ENCODE measurements around the gene INAVA.

DNA sequence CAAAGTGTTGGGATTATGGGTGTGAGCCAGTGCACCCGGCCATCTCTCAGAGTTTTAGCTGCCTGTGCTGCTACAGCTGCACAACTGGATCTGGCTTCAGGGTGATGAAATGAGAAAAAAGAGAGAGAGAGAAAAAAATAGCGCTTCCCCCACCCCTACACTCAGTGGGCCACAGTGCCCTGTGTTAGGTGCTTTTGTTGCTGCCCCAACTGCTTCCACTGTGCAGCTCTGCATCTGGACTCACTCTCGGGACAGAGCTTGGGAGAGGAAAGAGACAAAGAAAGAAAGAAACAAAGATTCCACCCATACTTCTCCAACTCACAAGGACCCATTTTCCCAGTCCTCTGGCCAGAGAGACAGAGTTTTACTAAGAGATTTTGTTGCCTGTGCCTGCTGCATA, 50.4 kb downstream of the INAVA start:
- TF ChIP-seq POLR2A (IDR thresholded peaks at IDR 0.05; ENCODE audit: low read length) (no peak), GATA1 (IDR thresholded peaks at IDR 0.05; ENCODE audit: low read depth, low read length) (no peak)

All from erythroblast (primary cell).